Gastrocnemius medialis (tissue), 4 donors: Measurements from ENCODE around the gene AP2S1.

Experiments
- CTCF ChIP-seq, 5 experiments: fragments of 450-650 bp in 3 of 5; fragments of 200-600 bp in 2 of 5; sonication (generic) in 2 of 5; IDR thresholded peaks in 4 of 5; conservative IDR thresholded peaks in 1 of 5; 1 replicate in 4 of 5; 2 replicates in 1 of 5; pipeline ENCODE4 v1.5.1; 2016 to 2019; ENCODE audit warnings: antibody characterized with exemption in 5 of 5, mild to moderate bottlenecking in 3 of 5, moderate library complexity in 3 of 5
- POLR2A ChIP-seq, 2 donors: fragments of 450-650 bp; IDR thresholded peaks; one replicate each; pipeline ENCODE4 v1.6.1; 2017; ENCODE audit warnings: antibody characterized with exemption in 2 of 2, mild to moderate bottlenecking in 2 of 2, moderate library complexity in 2 of 2

- TF ChIP-seq CTCF (IDR thresholded peaks at IDR 0.05 in 4 of 5, conservative IDR thresholded peaks at IDR 0.05 in 1 of 5) (no peak), POLR2A (IDR thresholded peaks at IDR 0.05) (no peak)
Observed at GRCh38 chr19:46813839-46814358, 36.7 kb downstream of the AP2S1 start.
